Measurements from ENCODE around the gene NKPD1.

GRCh38 chr19:45140144-45140503 is 20.7 kb downstream of the NKPD1 start:
- TF ChIP-seq POLR2AphosphoS5 (IDR thresholded peaks at IDR 0.05; ENCODE audit: low read depth, low read length) = no peak
- no peak for TF ChIP-seq POU2F2 (IDR thresholded peaks at IDR 0.05; ENCODE audit: low read depth, low read length)
- TF ChIP-seq POLR2A (IDR thresholded peaks at IDR 0.05; ENCODE audit: low read depth, low read length) = no peak
- no peak for TF ChIP-seq TAF1 (IDR thresholded peaks at IDR 0.05; ENCODE audit: low read depth, low read length)
- no peak for TF ChIP-seq SPI1 (IDR thresholded peaks at IDR 0.05; ENCODE audit: low read depth, low read length)
- TF ChIP-seq PAX5 (IDR thresholded peaks at IDR 0.05; ENCODE audit: insufficient read depth, low read length, severe bottlenecking) = no peak

All from GM12891 (cell line).